Lower lobe of right lung (tissue), 2 donors: ENCODE measurements around the gene ABRAXAS1. TPM values are rescaled to one million over a fixed set of nuclear protein-coding genes. Genes with fewer than 3 reads are reported as not detected.
"Not testable (repeated sequence)": the region's sequence is repeated elsewhere in the genome, so short reads cannot be mapped to it uniquely, and the experiment has no call there.

Experiments used
- ATAC-seq, 2 donors: fragments of 200-7000 bp; cut with Tn5 transposase; one replicate each; pipeline ENCODE4 v1.9.1; 2020 to 2022; ENCODE audit warnings: mild to moderate bottlenecking in 2 of 2, moderate library complexity in 2 of 2
- DNase-seq: peaks from one replicate; pipeline ENCODE4 v3.0.0-alpha.2; 2020
- H3K27ac ChIP-seq: fragments of 200-600 bp; one replicate; pipeline ENCODE4 v1.8.0; 2022
- H3K27me3 ChIP-seq: fragments of 200-600 bp; one replicate; pipeline ENCODE4 v1.8.0; 2022; ENCODE audit warnings: low read depth
- H3K36me3 ChIP-seq: fragments of 200-600 bp; one replicate; pipeline ENCODE4 v1.8.0; 2022; ENCODE audit warnings: mild to moderate bottlenecking
- H3K4me1 ChIP-seq: fragments of 200-600 bp; one replicate; pipeline ENCODE4 v1.8.0; 2022
- H3K4me3 ChIP-seq: fragments of 200-600 bp; one replicate; pipeline ENCODE4 v1.8.0; 2022; ENCODE audit warnings: mild to moderate bottlenecking
- H3K9me3 ChIP-seq: fragments of 200-600 bp; one replicate; pipeline ENCODE4 v1.8.0; 2022
- intact Hi-C: fragments of 100-400 bp; cut with DNase I; formaldehyde crosslinking; loops from one replicate; pipeline ENCODE4 v1.11.0; 2022
- total RNA-seq: library from RNA; stranded (reverse); fragmentation: NEBNext Ultra II Directional; extraction: Animal tissue kit (Norgen Biotek cat#: 25700); gene quantifications from one replicate; pipeline ENCODE4 v1.2.1, GENCODE V29; 2021
- TF ChIP-seq, protein P1 (sequence below): fragments of 200-600 bp; IDR thresholded peaks from one replicate; pipeline ENCODE4 v1.8.0; 2022; ENCODE audit warnings: antibody characterized with exemption, mild to moderate bottlenecking
- donor health status: DM: no; HTN: yes; CAD: no; lungs with severe emphysema.

ABRAXAS1 gene
- total RNA-seq, 1 donor from 2014 or later: 14.7 TPM

DNA sequence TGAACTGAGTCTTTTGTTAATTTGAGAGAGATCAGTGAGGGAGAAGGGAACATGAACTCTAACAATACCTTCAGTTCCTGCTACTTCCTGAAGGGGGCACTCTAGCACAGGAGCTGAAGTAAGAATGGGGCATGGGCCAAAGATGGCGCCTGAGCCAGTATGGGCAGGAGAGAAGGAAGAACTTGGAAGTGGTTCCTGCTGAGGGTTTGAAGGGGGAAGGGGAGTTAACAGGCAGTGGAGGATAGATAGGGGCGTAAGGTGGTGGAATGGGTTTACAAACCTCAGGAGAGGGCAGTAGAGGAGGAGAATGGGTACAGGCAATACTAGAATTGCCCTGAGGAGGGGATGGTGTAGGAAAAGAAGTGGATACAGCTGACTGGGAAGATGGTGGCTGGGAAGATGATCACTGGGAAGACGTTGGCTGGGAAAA lies 24.3 kb upstream of the ABRAXAS1 start:
- H3K4me3 ChIP-seq, intact Hi-C loops, H3K36me3 ChIP-seq, H3K9me3 ChIP-seq, H3K4me1 ChIP-seq, H3K27me3 ChIP-seq, H3K27ac ChIP-seq: not testable (repeated sequence)
- ATAC-seq (peak; percentile 67 to 76), DNase-seq (peak; percentile 72)
- TF ChIP-seq, protein P1, sequence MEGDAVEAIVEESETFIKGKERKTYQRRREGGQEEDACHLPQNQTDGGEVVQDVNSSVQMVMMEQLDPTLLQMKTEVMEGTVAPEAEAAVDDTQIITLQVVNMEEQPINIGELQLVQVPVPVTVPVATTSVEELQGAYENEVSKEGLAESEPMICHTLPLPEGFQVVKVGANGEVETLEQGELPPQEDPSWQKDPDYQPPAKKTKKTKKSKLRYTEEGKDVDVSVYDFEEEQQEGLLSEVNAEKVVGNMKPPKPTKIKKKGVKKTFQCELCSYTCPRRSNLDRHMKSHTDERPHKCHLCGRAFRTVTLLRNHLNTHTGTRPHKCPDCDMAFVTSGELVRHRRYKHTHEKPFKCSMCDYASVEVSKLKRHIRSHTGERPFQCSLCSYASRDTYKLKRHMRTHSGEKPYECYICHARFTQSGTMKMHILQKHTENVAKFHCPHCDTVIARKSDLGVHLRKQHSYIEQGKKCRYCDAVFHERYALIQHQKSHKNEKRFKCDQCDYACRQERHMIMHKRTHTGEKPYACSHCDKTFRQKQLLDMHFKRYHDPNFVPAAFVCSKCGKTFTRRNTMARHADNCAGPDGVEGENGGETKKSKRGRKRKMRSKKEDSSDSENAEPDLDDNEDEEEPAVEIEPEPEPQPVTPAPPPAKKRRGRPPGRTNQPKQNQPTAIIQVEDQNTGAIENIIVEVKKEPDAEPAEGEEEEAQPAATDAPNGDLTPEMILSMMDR: peak; percentile 80

DNA sequence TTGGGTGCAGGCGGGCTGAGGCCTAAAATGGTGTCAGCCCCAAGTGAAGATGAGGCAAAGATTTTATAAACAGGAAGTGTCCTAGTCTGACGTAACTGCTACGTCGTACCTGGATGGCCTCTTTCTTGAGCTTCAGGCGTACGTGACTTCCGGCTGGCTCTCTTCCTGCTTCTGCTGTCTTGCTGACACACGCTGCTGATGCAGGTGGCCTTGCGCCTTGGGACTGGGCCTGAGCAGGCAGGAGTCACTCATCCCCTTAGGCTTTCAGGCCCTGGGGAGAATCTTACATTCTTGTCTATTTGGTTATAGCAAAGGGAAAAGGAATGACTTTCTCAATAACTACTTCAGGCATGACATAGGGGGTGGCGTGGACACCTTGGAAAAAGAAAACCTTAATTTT lies 20.1 kb upstream of the ABRAXAS1 start:
- H3K4me1 ChIP-seq: peaks cover 10% of the 10 kb centered on the region
- no peaks in the 10 kb centered on the region for H3K36me3 ChIP-seq
- DNase-seq (no peak), ATAC-seq (peak in 1 of 2 donors; percentile 23)
- intact Hi-C loops: no loop called here
- TF ChIP-seq, protein P1: no peak
- no peaks in the 10 kb centered on the region for H3K9me3 ChIP-seq
- H3K4me3 ChIP-seq: no peak overlapping the region
- no peak overlapping the region for H3K27ac ChIP-seq
- H3K27me3 ChIP-seq: no peaks in the 10 kb centered on the region

DNA sequence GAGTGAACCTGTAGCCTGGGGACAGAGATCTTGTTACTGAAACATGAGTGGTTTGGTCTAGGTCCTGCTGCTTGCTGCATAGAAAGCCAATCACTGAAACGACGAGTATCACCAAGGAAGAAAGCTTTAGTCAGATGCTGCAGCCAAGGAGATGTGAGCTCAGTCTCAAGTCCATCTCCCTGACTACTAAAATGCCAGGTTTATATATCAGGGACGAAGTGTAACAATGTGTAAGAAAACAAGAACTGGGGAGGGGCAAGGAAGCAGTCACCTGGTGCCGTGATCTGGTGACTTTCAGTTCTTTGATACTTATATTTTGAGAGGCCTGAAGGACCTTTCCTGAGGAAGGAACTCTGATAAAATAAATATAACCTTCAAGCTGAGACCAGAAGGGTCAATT lies 19.6 kb upstream of the ABRAXAS1 start:
- Histone ChIP-seq H3K27ac (no peak overlapping the region), H3K4me3 (no peak overlapping the region), H3K4me1 (peaks cover 10% of the 10 kb centered on the region), H3K9me3 (no peaks in the 10 kb centered on the region), H3K27me3 (no peaks in the 10 kb centered on the region), H3K36me3 (no peaks in the 10 kb centered on the region)
- intact Hi-C loops: no loop called here
- ATAC-seq (peak; percentile 48 to 65), DNase-seq (no peak)
- TF ChIP-seq, protein P1: no peak

DNA sequence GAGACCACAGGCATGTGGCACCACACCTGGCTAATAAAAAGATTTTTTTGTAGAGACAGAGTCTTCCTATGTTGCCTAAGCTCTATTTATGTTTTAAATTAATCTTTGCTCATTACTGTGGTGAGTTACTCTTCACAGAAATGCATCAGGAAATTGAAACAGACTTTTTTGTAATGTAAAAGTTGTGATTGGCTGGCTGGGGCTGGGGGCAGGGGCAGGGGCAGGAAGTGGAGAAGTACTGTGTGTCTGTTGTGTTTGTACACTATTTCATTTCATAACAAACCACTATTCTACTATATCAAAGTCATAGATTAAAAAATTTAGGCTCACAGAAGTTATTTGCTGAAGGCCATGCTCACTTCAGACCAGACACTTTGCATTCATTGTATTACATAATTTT lies 19.1 kb upstream of the ABRAXAS1 start:
- TF ChIP-seq, protein P1: no peak
- Histone ChIP-seq H3K9me3 (no peaks in the 10 kb centered on the region), H3K4me3 (no peak overlapping the region), H3K27me3 (no peaks in the 10 kb centered on the region), H3K4me1 (peaks cover 10% of the 10 kb centered on the region), H3K27ac (no peak overlapping the region), H3K36me3 (no peaks in the 10 kb centered on the region)
- ATAC-seq: no peak
- intact Hi-C loops: no loop called here
- DNase-seq: no peak

DNA sequence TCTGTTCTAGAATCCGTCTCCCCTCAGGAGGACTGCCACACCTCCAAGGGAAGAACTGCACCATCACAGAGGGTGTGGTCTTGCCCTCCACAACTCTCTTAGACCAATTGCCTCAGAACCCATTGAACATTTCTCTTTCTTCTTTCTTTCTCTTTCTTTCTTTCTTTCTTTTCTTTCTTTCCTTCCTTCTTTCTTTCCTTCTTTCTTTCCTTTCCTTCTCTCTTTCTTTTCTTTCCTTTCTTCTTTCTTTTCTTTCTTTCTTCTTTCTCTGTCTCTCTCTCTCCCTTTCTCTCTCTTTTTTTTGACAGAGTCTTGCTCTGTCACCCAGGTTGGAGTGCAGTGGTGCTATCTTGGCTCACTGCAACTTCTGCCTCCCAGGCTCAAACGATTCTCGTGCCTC lies 16.8 kb upstream of the ABRAXAS1 start:
- H3K9me3 ChIP-seq, H3K27ac ChIP-seq, H3K4me3 ChIP-seq, H3K36me3 ChIP-seq, H3K4me1 ChIP-seq, ATAC-seq, DNase-seq, H3K27me3 ChIP-seq, intact Hi-C loops: not testable (repeated sequence)

DNA sequence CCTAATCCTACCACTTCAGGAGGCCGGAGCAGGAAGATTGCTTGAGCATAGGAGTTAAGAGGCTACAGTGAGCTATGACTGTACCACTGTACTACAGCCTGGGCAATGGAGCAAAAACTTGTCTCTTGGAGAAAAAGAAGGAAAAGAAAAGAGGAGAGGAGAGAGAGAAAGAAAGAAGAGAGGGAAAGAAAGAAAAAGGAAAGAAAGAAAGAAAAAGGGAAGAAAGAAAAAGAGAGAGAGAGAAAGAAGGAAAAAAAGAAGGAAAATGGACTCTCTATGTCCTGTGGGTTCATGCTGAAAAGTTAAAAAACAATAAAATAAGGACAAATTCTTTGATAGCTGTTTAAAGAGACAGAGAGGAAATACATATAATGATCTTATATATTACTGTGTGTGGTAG lies 13.3 kb upstream of the ABRAXAS1 start:
- DNase-seq: no peak
- Histone ChIP-seq H3K36me3 (no peaks in the 10 kb centered on the region), H3K4me3 (no peak overlapping the region), H3K27me3 (no peaks in the 10 kb centered on the region), H3K9me3 (no peaks in the 10 kb centered on the region), H3K4me1 (no peaks in the 10 kb centered on the region), H3K27ac (no peak overlapping the region)
- TF ChIP-seq, protein P1: no peak
- intact Hi-C loops: no loop called here
- no peak for ATAC-seq

DNA sequence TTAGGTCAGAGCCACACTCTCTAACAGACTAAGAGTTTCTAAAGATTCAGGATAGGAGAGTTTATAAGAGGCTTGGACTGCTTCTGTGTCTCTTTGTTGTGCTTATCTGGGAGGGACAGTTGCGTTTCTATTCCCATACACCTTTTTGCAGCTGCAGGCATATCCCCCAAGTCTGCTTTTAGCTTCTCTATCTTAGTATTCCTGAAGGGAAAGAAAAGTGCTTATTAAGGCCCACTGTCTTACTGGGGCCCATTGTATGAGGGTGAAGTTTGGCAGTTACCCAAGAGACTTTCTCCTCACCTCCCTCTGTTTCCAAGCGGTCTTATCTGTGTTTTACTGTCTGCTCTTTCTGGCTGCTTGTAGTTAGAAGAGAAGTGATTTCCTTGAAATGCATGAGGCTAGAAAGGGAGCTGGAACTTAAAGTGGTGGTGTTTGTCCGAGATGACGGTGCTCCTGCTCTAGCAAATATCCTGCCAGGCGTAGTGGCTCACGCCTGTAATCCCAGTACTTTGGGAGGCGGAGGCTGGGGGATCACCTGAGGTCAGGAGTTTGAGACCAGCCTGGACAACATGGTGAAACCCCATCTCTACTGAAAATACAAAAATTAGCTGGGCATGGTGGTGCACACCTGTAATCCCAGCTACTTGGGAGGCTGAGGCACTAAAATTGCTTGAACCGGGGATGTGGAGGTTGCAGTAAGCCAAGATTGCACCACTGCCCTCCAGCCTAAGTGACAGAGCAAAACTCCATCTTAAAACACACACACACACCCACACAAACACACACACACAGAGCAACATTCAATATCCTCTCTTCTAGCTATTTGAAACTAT lies 11.4 kb upstream of the ABRAXAS1 start:
- H3K27me3 ChIP-seq, intact Hi-C loops, ATAC-seq, H3K36me3 ChIP-seq, H3K27ac ChIP-seq, H3K4me3 ChIP-seq, DNase-seq, H3K9me3 ChIP-seq, H3K4me1 ChIP-seq: not testable (repeated sequence)
